H4 (cell line): ENCODE results near the gene MCM5. TPM values are rescaled to one million over a fixed set of nuclear protein-coding genes. Genes with fewer than 3 reads are reported as not detected.
"Not testable (repeated sequence)": the region's sequence is repeated elsewhere in the genome, so short reads cannot be mapped to it uniquely, and the experiment has no call there.

Experiments
- DNase-seq: peaks from one replicate; pipeline ENCODE4 v3.0.0-alpha.2; 2015; ENCODE audit warnings: low spot score
- total RNA-seq: library from RNA; depleted of rRNA; stranded (reverse); fragments of >200 nt; shearing (Covaris generic); gene quantifications from 2 replicates; pipeline ENCODE4 v1.2.3, GENCODE V29; 2014

The MCM5 gene
- total RNA-seq, 1 experiment from 2014 or later, result 51.4 TPM

DNA sequence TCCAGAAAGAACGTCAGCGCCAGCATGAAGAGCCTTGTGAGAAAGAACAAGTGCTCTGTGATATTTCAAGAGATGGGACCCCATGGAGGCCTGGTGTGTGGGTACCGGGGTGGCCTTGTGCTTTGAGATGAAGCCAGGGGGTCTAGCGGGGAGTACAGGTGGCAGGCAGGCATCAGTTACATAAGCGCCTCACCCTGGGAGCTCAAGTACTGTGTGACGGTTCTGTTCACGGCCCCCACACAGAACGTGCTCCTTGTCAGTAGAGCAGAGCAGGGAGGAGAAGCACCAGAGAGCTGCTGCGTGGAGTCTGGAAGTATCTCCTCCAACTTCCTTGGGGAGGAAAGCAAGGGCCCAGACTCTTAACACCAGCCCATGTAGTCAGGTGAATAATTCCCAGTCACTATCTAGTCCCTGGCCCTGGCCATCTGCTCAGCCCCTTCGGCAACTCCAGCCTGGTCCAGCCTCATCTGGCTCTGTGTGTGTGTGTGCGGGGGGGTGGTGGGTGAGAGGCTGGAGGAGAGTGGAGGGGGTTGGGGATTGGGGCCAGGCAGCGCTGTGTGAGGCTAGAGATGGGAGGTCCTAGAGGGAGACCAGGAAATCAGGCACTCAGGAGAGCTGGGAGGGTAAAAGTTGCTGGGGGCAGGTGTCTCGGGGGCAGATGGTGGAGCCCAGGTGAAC lies 32.4 kb downstream of the MCM5 start:
- no peak for DNase-seq

DNA sequence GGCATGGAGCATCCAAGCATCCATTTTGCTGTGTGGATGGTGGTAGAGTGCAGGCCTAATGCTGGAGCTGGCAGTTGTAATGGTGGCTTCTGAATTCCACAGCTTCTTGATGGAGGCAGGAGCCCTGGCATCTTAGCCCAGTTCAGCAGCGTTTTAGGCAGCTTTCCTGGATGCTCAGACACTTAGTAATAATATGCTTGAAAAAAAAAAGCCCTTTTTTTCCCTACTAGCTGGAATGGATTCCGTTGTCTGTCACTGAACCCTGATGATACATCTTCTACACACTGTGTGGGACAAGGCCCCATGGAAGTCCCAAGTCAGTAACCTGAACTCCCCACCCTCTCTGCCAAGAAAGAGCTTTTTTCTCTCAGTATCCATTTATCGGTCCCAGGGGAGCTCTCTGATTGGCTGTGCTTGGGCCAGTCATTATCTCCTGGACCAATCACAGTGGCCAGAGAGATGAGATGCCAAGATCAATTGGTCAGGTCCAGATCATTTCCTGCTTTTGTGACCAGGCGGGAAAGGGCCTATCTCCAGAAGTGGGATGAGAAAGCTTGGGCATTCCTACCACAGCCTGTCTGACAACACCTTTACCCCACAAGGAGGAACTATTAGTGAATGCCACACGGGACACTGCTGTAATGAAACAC lies 34.2 kb downstream of the MCM5 start:
- no peak for DNase-seq

- DNase-seq, result no peak
These were observed 35.3 kb downstream of the MCM5 start for GRCh38 chr22:35435201-35435740.

- DNase-seq, result no peak
These were observed 36.5 kb downstream of the MCM5 start for GRCh38 chr22:35436421-35436820.

GRCh38 chr22:35437049-35437448 lies 37.1 kb downstream of the MCM5 start:
- no peak for DNase-seq

GRCh38 chr22:35438673-35439364 lies 38.9 kb downstream of the MCM5 start:
- not testable (repeated sequence) for DNase-seq

DNA sequence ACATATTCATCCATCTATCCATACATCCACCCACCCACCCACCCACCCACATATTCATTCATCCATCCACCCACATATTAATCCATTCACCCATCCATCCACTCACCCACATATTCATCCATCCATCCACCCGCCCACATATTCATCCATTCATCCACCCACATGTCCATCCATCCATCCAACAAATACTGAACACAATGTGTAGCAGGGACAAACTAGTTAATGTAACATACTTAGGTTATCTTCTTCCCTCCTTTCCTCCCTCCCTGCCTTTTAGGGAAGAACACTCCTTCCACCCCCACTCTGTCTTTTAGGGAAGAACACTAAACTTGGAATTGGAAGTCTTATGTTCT lies 39.4 kb downstream of the MCM5 start:
- DNase-seq, result no peak

- no peak for DNase-seq
These were observed 40.2 kb downstream of the MCM5 start for GRCh38 chr22:35440129-35440528.

GRCh38 chr22:35441489-35442100 lies 41.7 kb downstream of the MCM5 start:
- DNase-seq, result no peak

GRCh38 chr22:35442471-35442870 lies 42.5 kb downstream of the MCM5 start:
- no peak for DNase-seq

DNA sequence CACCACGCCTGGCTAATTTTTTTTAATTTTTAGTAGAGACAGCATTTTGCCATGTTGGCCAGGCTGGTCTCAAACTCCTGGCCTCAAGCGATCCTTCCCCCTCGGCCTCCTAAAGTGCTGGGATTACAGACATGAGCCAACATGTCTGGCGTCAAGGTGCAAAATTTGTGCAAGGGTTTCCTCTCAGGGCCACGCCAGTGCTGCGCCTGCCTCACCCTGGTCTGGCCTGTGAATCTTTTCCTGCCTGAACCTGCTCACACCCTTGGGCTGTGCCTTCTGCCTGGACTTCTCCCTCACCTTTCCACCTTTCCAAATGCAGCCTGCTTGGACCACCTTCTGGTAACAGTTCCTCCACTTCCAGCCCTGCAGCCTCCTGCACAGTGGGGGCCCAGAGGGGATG lies 43.4 kb downstream of the MCM5 start:
- no peak for DNase-seq

- no peak for DNase-seq
These were observed 44.1 kb downstream of the MCM5 start for GRCh38 chr22:35443790-35444684.

- no peak for DNase-seq
These were observed 44.9 kb downstream of the MCM5 start for GRCh38 chr22:35444685-35445399.

DNA sequence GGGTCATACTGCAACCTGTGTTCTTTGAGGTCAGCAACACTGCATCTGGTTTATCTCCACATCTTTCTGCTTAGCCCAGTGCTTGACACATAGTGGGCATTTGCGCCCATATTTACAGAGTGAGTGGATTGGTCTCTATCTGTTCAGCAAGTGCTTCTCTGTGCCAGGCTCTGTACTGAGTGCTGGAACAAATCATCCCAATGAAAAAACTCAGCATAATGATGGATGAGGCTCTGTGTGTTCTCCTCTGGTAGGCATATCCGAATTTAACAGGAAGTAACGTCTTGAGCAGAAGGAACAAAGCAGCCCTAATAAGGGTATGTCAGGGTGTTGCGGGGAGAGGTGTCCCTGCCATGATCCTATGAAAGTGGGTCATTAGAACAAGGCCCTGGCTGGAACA lies 46.0 kb downstream of the MCM5 start:
- no peak for DNase-seq

- DNase-seq, result peak; percentile 58
These were observed 46.4 kb downstream of the MCM5 start for GRCh38 chr22:35446365-35446764.

DNA sequence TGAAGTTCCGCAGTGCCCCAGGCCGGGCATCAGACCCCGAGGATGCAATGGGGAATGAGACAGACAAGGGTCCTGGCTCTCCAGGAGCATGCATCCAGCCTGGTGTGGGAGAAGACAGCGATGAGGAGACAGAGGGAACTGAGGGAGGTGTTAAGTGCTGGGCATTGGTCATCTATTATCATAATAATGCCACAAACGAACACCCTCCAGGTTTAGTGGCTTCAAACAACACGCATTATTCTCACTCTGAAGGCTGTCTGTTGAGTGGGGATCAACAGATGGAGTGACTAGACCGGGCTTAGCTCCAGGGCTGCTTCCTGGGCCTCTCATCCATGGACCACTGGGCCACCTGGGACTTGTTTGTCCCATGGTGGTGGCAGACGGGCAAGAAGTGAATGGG lies 48.6 kb downstream of the MCM5 start:
- DNase-seq, result no peak

- no peak for DNase-seq
These were observed 50.1 kb downstream of the MCM5 start for GRCh38 chr22:35449829-35450689.

DNA sequence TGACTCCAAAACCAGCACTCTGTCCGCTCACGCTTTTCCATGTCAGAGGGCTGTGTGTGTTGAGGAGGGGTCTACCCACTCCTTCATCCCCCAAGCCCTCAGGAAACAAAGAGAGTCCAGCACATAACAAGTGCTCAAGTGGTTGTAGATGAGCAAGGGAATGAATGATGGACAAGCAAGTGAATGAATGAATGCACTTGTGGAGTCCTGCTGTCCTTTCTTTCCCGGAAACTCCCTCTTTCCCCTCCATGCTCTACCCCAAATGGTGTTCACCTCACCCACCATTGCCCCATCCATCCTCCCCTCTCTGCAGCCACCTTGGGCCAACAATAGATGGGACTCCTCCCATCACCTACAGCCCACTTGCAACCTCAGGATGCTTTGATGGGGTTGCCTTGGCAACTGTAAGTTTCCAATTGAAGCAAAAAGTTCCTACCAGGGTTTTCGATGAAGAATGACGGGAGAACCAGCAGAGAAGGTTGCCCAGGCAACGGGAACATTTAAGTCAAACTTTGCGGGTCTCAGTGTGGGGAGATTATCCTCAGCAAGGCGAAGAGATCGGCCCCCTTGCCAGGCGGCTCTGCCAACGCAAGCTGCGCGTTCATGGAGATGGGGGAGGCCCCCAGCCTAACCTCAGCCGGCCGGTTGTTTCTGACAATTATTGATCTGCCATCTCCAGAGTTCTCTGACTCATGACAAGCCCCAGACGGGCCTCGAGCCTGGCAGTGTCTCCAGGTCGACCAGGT lies 51.1 kb downstream of the MCM5 start:
- no peak for DNase-seq

- no peak for DNase-seq
These were observed 51.7 kb downstream of the MCM5 start for GRCh38 chr22:35451592-35451991.
